H1 (cell line): ENCODE results near the gene CCDC182. TPM values are rescaled to one million over a fixed set of nuclear protein-coding genes. Genes with fewer than 3 reads are reported as not detected.

Experiments used
- E2F6 ChIP-seq: IDR thresholded peaks from 2 replicates; pipeline ENCODE4 v1.6.1; 2012; ENCODE audit warnings: inconsistent platforms
- EGR1 ChIP-seq: IDR thresholded peaks from 2 replicates; pipeline ENCODE4 v1.6.1; 2011; ENCODE audit warnings: low read depth, low read length, borderline replicate concordance
- POLR2A ChIP-seq, 2 experiments: IDR thresholded peaks; 1 replicate in 1 of 2; 2 replicates in 1 of 2; pipeline ENCODE4 v1.6.1; 2011; ENCODE audit warnings: low read depth in 2 of 2, low read length in 2 of 2, mild to moderate bottlenecking in 2 of 2; ENCODE audit errors: control extremely low read depth in 1 of 2
- SRF ChIP-seq: IDR thresholded peaks from 2 replicates; pipeline ENCODE4 v1.6.1; 2011; ENCODE audit warnings: mild to moderate bottlenecking, low read depth, low read length, moderate library complexity
- SUZ12 ChIP-seq: fragments of 200-600 bp; sonication (generic); IDR thresholded peaks from 2 replicates; pipeline ENCODE4 v1.6.1; 2012; ENCODE audit warnings: mild to moderate bottlenecking, inconsistent platforms, low read length, moderate library complexity, mixed read lengths
- TCF12 ChIP-seq: IDR thresholded peaks from 2 replicates; pipeline ENCODE4 v1.6.1; 2011; ENCODE audit warnings: low read depth, mild to moderate bottlenecking, low read length
- ZNF274 ChIP-seq: IDR thresholded peaks from 2 replicates; pipeline ENCODE4 v1.7.0; 2012; ENCODE audit warnings: low read length, borderline replicate concordance; ENCODE audit errors: extremely low read depth
- polyA plus RNA-seq, 7 experiments: library from polyadenylated mRNA; depleted of rRNA in 3 of 7; stranded (reverse) in 5 of 7; unstranded in 2 of 7; fragments of >200 nt in 5 of 7; fragments of 200-250 nt in 2 of 7; gene quantifications; 1 replicate in 5 of 7; 2 replicates in 1 of 7; 4 replicates in 1 of 7; pipeline versions ENCODE4 v1.2.1 to v1.2.3, GENCODE V29; 2011 to 2013; ENCODE audit warnings: missing spikeins in 2 of 7, mixed read lengths in 2 of 7
- total RNA-seq: library from RNA; stranded (reverse); fragmentation: NEBNext Ultra II Directional; extraction: Animal tissue kit (Norgen Biotek cat#: 25700); gene quantifications from 2 replicates; pipeline ENCODE4 v1.2.1, GENCODE V29; 2021

Gene CCDC182
- total and polyA plus RNA-seq, 2 of the 8 experiments (the other 6 are each of a cell fraction or from before 2014, with no cell fraction given): not detected

- TF ChIP-seq TCF12 (no peak), SRF (no peak), ZNF274 (no peak), POLR2A (IDR thresholded peaks at IDR 0.05; ENCODE audit: control extremely low read depth in 1 of 2, low read depth in 2 of 2, low read length in 2 of 2) (no peak), EGR1 (no peak), SUZ12 (no peak), E2F6 (no peak)
These were observed 13.0 kb downstream of the CCDC182 start (continued) for GRCh38 chr17:57732062-57732461.
